H1 (cell line): ENCODE results near the gene CD200R1L. TPM values are rescaled to one million over a fixed set of nuclear protein-coding genes. Genes with fewer than 3 reads are reported as not detected.

Experiments
- CHD1 ChIP-seq: IDR thresholded peaks from 2 replicates; pipeline ENCODE4 v1.6.1; 2012; ENCODE audit warnings: low read depth, low read length, improper control_type of control experiment
- CHD7 ChIP-seq: fragments of 300-600 bp; sonication (generic); IDR thresholded peaks from 2 replicates; pipeline ENCODE4 v1.7.1; 2012; ENCODE audit warnings: low read length, moderate library complexity, mild to moderate bottlenecking, inconsistent platforms; ENCODE audit not compliant: insufficient replicate concordance
- RBBP5 ChIP-seq: IDR thresholded peaks from 2 replicates; pipeline ENCODE4 v1.7.1; 2012; ENCODE audit warnings: low read depth, mild to moderate bottlenecking, inconsistent platforms, low read length, moderate library complexity, borderline replicate concordance
- SIRT6 ChIP-seq: IDR thresholded peaks from one replicate; pipeline ENCODE4 v1.7.1; 2012; ENCODE audit warnings: low read length, inconsistent platforms
- polyA plus RNA-seq, 7 experiments: library from polyadenylated mRNA; depleted of rRNA in 3 of 7; stranded (reverse) in 5 of 7; unstranded in 2 of 7; fragments of >200 nt in 5 of 7; fragments of 200-250 nt in 2 of 7; gene quantifications; 1 replicate in 5 of 7; 2 replicates in 1 of 7; 4 replicates in 1 of 7; pipeline versions ENCODE4 v1.2.1 to v1.2.3, GENCODE V29; 2011 to 2013; ENCODE audit warnings: missing spikeins in 2 of 7, mixed read lengths in 2 of 7
- total RNA-seq: library from RNA; stranded (reverse); fragmentation: NEBNext Ultra II Directional; extraction: Animal tissue kit (Norgen Biotek cat#: 25700); gene quantifications from 2 replicates; pipeline ENCODE4 v1.2.1, GENCODE V29; 2021

CD200R1L gene
- total and polyA plus RNA-seq, 2 of the 8 experiments (the other 6 are each of a cell fraction or from before 2014, with no cell fraction given): not detected

- TF ChIP-seq CHD7 (no peak), SIRT6 (no peak), CHD1 (no peak), RBBP5 (no peak)
These were observed 33.6 kb downstream of the CD200R1L start (continued) for GRCh38 chr3:112813016-112813415.
